SU-DHL-6 (cell line): ENCODE data around the gene B3GNT9.

Source experiments
- H2AFZ ChIP-seq: fragments of 200-600 bp; sonication (generic); 2 replicates; pipeline ENCODE4 v1.6.1; 2014; ENCODE audit warnings: low read depth, mild to moderate bottlenecking, moderate library complexity, mixed read lengths, antibody characterized with exemption, low read length; ENCODE audit not compliant: severe bottlenecking
- H3F3A ChIP-seq: fragments of 200-600 bp; shearing (Covaris generic); 2 replicates; pipeline ENCODE4 v1.6.0; 2016; ENCODE audit warnings: antibody characterized with exemption, mild to moderate bottlenecking; ENCODE audit not compliant: insufficient read depth
- H3K27ac ChIP-seq: fragments of 200-600 bp; sonication (generic); 2 replicates; pipeline ENCODE4 v1.5.1; 2016; ENCODE audit warnings: low read depth, mild to moderate bottlenecking, low read length, moderate library complexity, mixed read lengths
- H3K27me3 ChIP-seq: fragments of 200-600 bp; sonication (generic), shearing (Covaris generic); 2 replicates; pipeline ENCODE4 v1.6.0; 2014; ENCODE audit warnings: mild to moderate bottlenecking, low read length
- H3K36me3 ChIP-seq: fragments of 200-600 bp; sonication (generic); 2 replicates; pipeline ENCODE4 v1.6.1; 2014; ENCODE audit warnings: mild to moderate bottlenecking, low read length, mixed read lengths
- H3K4me2 ChIP-seq: fragments of 300-600, 200-600 bp; shearing (Covaris generic), sonication (generic); 2 replicates; pipeline ENCODE4 v1.6.0; 2014; ENCODE audit warnings: low read length, low read depth, mild to moderate bottlenecking; ENCODE audit not compliant: poor library complexity, severe bottlenecking
- H3K4me3 ChIP-seq: fragments of 200-600 bp; sonication (generic); 2 replicates; pipeline ENCODE4 v1.5.1; 2014; ENCODE audit warnings: antibody characterized with exemption, low read length, mild to moderate bottlenecking, mixed read lengths; ENCODE audit not compliant: insufficient read depth, poor library complexity, severe bottlenecking
- H3K79me2 ChIP-seq: fragments of 200-600 bp; sonication (generic); 2 replicates; pipeline ENCODE4 v1.6.1; 2014; ENCODE audit warnings: mild to moderate bottlenecking, low read length, moderate library complexity; ENCODE audit not compliant: insufficient read depth
- H3K9ac ChIP-seq: fragments of 200-600 bp; sonication (generic); 2 replicates; pipeline ENCODE4 v1.7.0; 2014; ENCODE audit warnings: mild to moderate bottlenecking, low read length
- H3K9me2 ChIP-seq: fragments of 200-600 bp; sonication (generic); replicated peaks from 2 replicates; pipeline ENCODE4 v1.6.1; 2014; ENCODE audit warnings: low read length; ENCODE audit not compliant: insufficient read depth
- H3K9me3 ChIP-seq: fragments of 200-600 bp; sonication (generic); 2 replicates; pipeline ENCODE4 v1.6.1; 2014; ENCODE audit warnings: low read length, mixed read lengths; ENCODE audit not compliant: insufficient read depth
- H4K20me1 ChIP-seq: fragments of 200-600 bp; sonication (generic); 2 replicates; pipeline ENCODE4 v1.6.1; 2014; ENCODE audit warnings: low read depth, mild to moderate bottlenecking, antibody characterized with exemption, low read length, moderate library complexity, mixed read lengths
- EZH2phosphoT487 ChIP-seq: fragments of 200-600 bp; sonication (generic), shearing (Covaris generic); conservative IDR thresholded peaks from 2 replicates; pipeline ENCODE4 v1.6.1; 2018; ENCODE audit warnings: mild to moderate bottlenecking, antibody characterized with exemption, low read length, moderate library complexity, mixed read lengths
- TF ChIP-seq, protein P1 (sequence below): fragments of 200-600 bp; sonication (generic); IDR thresholded peaks from one replicate; pipeline ENCODE4 v1.5.1; 2017; ENCODE audit warnings: antibody characterized with exemption, mild to moderate bottlenecking, low read length, moderate library complexity; ENCODE audit not compliant: insufficient read depth, poor library complexity, severe bottlenecking

Gene B3GNT9

DNA sequence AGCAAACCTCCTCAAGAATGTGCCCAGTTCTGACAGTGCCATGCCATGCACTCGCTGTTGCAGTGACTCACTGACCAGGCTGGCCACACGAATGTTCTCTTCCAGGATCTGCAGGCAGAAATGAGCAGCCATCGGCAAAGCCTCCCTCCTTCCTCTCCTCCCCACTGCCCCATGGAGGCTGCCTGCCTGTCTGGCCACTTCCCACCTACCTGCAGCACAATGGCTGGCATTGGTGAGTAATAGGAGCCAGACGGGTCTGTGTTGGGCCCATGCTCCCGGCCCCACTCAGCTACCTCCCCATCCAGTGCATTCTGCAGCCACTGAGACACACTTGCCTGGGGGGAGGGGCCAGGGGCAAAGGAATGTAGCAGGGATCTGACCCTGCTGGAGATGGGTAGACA is 35.8 kb upstream of the B3GNT9 start:
- Histone ChIP-seq H3K9me2 (no peaks in the 10 kb centered on the region), H3K79me2 (no peaks in the 10 kb centered on the region), H3K36me3 (no peaks in the 10 kb centered on the region), H3K9ac (no peak overlapping the region), H3F3A (no peaks in the 10 kb centered on the region), H3K27me3 (no peaks in the 10 kb centered on the region), H3K4me2 (no peak overlapping the region), H2AFZ (no peak overlapping the region), H3K9me3 (no peaks in the 10 kb centered on the region), H3K4me3 (no peak overlapping the region), H3K27ac (no peak overlapping the region), H4K20me1 (no peaks in the 10 kb centered on the region)
- TF ChIP-seq, protein P1, sequence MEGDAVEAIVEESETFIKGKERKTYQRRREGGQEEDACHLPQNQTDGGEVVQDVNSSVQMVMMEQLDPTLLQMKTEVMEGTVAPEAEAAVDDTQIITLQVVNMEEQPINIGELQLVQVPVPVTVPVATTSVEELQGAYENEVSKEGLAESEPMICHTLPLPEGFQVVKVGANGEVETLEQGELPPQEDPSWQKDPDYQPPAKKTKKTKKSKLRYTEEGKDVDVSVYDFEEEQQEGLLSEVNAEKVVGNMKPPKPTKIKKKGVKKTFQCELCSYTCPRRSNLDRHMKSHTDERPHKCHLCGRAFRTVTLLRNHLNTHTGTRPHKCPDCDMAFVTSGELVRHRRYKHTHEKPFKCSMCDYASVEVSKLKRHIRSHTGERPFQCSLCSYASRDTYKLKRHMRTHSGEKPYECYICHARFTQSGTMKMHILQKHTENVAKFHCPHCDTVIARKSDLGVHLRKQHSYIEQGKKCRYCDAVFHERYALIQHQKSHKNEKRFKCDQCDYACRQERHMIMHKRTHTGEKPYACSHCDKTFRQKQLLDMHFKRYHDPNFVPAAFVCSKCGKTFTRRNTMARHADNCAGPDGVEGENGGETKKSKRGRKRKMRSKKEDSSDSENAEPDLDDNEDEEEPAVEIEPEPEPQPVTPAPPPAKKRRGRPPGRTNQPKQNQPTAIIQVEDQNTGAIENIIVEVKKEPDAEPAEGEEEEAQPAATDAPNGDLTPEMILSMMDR, result no peak
- TF ChIP-seq EZH2phosphoT487, result no peak

DNA sequence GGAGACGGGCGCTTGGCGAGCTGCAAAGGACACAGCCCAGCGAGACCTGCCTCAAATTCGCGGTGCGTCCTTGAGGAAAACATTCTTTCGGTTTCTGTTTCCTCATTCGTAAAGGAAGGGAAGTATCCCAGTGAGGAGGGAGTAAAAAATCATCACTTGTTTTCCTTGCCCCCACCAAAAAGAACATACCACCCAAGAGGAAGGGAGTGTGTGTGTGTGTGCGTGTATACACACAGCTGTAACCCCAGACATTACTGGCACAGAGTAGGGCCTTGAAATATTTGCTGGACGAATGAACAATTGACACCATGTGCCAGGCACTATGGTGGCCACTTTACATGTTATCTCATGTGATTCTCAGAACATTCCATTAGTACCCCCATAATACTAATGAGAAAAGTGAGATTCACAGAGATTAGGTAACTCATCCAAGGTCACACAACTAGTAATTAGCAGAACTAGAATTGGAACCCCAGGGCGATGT is 34.9 kb upstream of the B3GNT9 start:
- H2AFZ ChIP-seq, result no peak overlapping the region
- no peaks in the 10 kb centered on the region for H3K27me3 ChIP-seq
- H4K20me1 ChIP-seq, result no peaks in the 10 kb centered on the region
- no peak overlapping the region for H3K4me3 ChIP-seq
- H3K36me3 ChIP-seq, result no peaks in the 10 kb centered on the region
- H3K9ac ChIP-seq, result no peak overlapping the region
- H3K9me3 ChIP-seq, result no peaks in the 10 kb centered on the region
- no peak overlapping the region for H3K4me2 ChIP-seq
- no peaks in the 10 kb centered on the region for H3K9me2 ChIP-seq
- no peaks in the 10 kb centered on the region for H3F3A ChIP-seq
- TF ChIP-seq, protein P1, result no peak
- no peak for TF ChIP-seq EZH2phosphoT487
- no peaks in the 10 kb centered on the region for H3K79me2 ChIP-seq
- H3K27ac ChIP-seq, result no peak overlapping the region

DNA sequence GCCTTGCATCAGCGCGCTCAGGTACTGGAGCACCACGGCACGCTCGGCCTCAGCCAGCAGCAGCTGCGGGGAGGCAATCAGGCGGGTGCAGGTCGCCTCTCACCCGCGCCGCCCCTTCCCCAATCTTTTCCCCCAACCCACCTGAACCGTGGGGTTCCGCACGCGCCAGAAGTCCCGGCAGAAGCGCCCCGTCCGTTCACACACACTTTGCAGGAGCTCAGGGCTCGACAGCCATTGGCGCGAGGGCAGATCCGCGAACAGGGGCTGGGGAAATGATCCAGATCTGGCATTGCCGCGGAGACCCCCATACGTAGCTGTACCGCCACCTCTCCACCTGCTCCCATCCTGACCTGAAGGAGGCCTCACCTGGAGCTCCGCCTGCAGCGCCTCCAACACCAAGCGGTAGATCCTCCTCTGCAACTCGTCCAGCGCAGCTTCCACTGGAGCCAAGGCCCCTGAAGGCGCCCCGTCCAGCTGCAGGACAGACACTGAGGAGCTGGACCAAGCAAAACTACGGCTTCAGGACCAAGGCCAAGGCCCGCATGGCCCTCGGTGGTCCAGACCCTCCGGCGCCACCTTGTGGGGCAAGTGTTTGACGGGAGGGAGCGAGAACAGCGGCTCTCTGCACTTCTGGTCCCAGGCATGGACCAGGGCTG is 34.3 kb upstream of the B3GNT9 start:
- H4K20me1 ChIP-seq, result no peaks in the 10 kb centered on the region
- H3K36me3 ChIP-seq, result no peaks in the 10 kb centered on the region
- H3K4me3 ChIP-seq, result no peak overlapping the region
- no peaks in the 10 kb centered on the region for H3K9me2 ChIP-seq
- H3F3A ChIP-seq, result no peaks in the 10 kb centered on the region
- TF ChIP-seq EZH2phosphoT487, result no peak
- TF ChIP-seq, protein P1, result peak; percentile 72
- H3K9me3 ChIP-seq, result no peaks in the 10 kb centered on the region
- no peak overlapping the region for H3K9ac ChIP-seq
- H3K4me2 ChIP-seq, result no peak overlapping the region
- no peak overlapping the region for H3K27ac ChIP-seq
- no peaks in the 10 kb centered on the region for H3K27me3 ChIP-seq
- no peak overlapping the region for H2AFZ ChIP-seq
- H3K79me2 ChIP-seq, result no peaks in the 10 kb centered on the region
